Body of pancreas (tissue), 4 donors: Measurements from ENCODE around the gene ENAH.

Source experiments
- POLR2A ChIP-seq, 3 donors: fragments of 450-650 bp; IDR thresholded peaks; one replicate each; pipeline ENCODE4 v1.6.1; 2016; ENCODE audit warnings: antibody characterized with exemption in 3 of 3, mild to moderate bottlenecking in 2 of 3
- TF ChIP-seq, protein P1 (sequence below), 7 experiments: fragments of 450-650 bp in 4 of 7; fragments of 200-600 bp in 3 of 7; sonication (generic) in 3 of 7; IDR thresholded peaks; one replicate each; pipeline ENCODE4 v1.5.1; 2016 to 2019; ENCODE audit warnings: antibody characterized with exemption in 7 of 7

- TF ChIP-seq, protein P1, sequence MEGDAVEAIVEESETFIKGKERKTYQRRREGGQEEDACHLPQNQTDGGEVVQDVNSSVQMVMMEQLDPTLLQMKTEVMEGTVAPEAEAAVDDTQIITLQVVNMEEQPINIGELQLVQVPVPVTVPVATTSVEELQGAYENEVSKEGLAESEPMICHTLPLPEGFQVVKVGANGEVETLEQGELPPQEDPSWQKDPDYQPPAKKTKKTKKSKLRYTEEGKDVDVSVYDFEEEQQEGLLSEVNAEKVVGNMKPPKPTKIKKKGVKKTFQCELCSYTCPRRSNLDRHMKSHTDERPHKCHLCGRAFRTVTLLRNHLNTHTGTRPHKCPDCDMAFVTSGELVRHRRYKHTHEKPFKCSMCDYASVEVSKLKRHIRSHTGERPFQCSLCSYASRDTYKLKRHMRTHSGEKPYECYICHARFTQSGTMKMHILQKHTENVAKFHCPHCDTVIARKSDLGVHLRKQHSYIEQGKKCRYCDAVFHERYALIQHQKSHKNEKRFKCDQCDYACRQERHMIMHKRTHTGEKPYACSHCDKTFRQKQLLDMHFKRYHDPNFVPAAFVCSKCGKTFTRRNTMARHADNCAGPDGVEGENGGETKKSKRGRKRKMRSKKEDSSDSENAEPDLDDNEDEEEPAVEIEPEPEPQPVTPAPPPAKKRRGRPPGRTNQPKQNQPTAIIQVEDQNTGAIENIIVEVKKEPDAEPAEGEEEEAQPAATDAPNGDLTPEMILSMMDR (IDR thresholded peaks at IDR 0.05) = no peak
- no peak for TF ChIP-seq POLR2A (IDR thresholded peaks at IDR 0.05)
Measured at GRCh38 chr1:225479341-225479740, 173.6 kb downstream of the ENAH start.
